Activated CD4-positive, alpha-beta memory T cell treated with anti-CD3 and anti-CD28 coated beads, Interleukin-2, amount 10 ng/mL, durations not matched to agents 7 days and 5 days (primary cell): ENCODE data around the gene HSPB2. TPM values are rescaled to one million over a fixed set of nuclear protein-coding genes. Genes with fewer than 3 reads are reported as not detected.
A peak's percentile ranks its signal among the peaks of the same experiment; 100 is the strongest.
"Not testable (repeated sequence)": the region's sequence is repeated elsewhere in the genome, so short reads cannot be mapped to it uniquely, and the experiment has no call there.

Source experiments
- CTCF ChIA-PET: fragments of 350-600 bp; sonication (Branson Sonifier 250); formaldehyde crosslinking; loops from one replicate; lab custom pipeline; 2021; ENCODE audit warnings: antibody characterized with exemption, inconsistent platforms; lab: Charles Lee
- POLR2A ChIA-PET: fragments of 350-600 bp; sonication (Branson Sonifier 250); formaldehyde crosslinking; loops from one replicate; lab custom pipeline; 2021; ENCODE audit warnings: antibody characterized with exemption; lab: Charles Lee
- DNase-seq: peaks from one replicate; pipeline ENCODE4 v3.0.0-alpha.2; 2020
- H3K27ac Mint-ChIP-seq: one replicate; pipeline ENCODE4 v1.8.0; 2021; ENCODE audit warnings: mild to moderate bottlenecking, mixed read lengths
- H3K27me3 Mint-ChIP-seq: one replicate; pipeline ENCODE4 v1.8.0; 2021; ENCODE audit warnings: mixed read lengths
- H3K36me3 Mint-ChIP-seq: one replicate; pipeline ENCODE4 v1.8.0; 2021; ENCODE audit warnings: low read depth, mixed read lengths
- H3K4me1 Mint-ChIP-seq: one replicate; pipeline ENCODE4 v1.8.0; 2021; ENCODE audit warnings: mixed read lengths
- H3K4me3 Mint-ChIP-seq: one replicate; pipeline ENCODE4 v1.8.0; 2021; ENCODE audit warnings: mild to moderate bottlenecking, mixed read lengths
- H3K9me3 Mint-ChIP-seq: one replicate; pipeline ENCODE4 v1.8.0; 2021; ENCODE audit warnings: mixed read lengths
- total RNA-seq, 2 experiments: library from RNA; stranded (reverse); gene quantifications; one replicate each; pipeline ENCODE4 v1.2.3, GENCODE V29; 2021

Gene HSPB2, protein sequence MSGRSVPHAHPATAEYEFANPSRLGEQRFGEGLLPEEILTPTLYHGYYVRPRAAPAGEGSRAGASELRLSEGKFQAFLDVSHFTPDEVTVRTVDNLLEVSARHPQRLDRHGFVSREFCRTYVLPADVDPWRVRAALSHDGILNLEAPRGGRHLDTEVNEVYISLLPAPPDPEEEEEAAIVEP
- not detected for total RNA-seq

GRCh38 chr11:111912535-111912934 lies at the start of gene HSPB2:
HSPB2 (plus strand) TSS chr11:111912734; CDS start chr11:111912830, 96 bp downstream.
- no peaks in the 10 kb centered on the region for H3K4me1 Mint-ChIP-seq
- H3K27ac Mint-ChIP-seq, result no peak within 1 kb of the TSS
- POLR2A ChIA-PET, result no interaction called here
- DNase-seq, result no peak
- CTCF ChIA-PET, result no interaction called here
- H3K36me3 Mint-ChIP-seq, result no peaks in the 10 kb centered on the region
- H3K9me3 Mint-ChIP-seq, result no peaks in the 10 kb centered on the region
- no peak within 1 kb of the TSS for H3K4me3 Mint-ChIP-seq
- H3K27me3 Mint-ChIP-seq, result peaks cover 51% of the 10 kb centered on the region

DNA sequence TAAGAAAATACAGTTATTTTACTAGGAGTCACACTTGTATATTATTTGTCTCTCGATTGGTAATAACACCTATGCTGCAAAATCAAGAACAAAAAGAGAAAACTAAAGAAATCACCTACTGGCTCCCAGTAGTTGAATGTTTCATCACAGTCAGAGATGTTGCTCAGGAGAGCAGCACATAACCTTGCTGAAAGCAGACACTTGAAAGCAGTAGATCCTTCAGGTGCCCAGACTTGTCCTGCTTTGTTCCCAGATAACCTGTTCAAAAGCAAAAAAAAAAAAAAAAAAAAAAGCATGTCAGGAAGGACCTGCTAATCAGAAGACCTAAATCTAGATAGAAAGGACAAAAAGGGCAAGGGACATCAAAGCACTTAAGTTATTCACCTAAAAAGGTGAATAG lies 42.4 kb upstream of the HSPB2 start:
- Mint-ChIP-seq H3K4me3 (no peak overlapping the region), H3K9me3 (no peaks in the 10 kb centered on the region), H3K27ac (no peak overlapping the region), H3K4me1 (peaks cover 32% of the 10 kb centered on the region), H3K27me3 (no peaks in the 10 kb centered on the region), H3K36me3 (peaks cover 36% of the 10 kb centered on the region)
- POLR2A ChIA-PET, result interaction anchor here (0.9 to 2.5 kb wide), 6 partner anchors 10 to 105 kb away, joined by 3 to 23 read pairs (median 7); partner anchors contain the start of genes CFAP68, FDXACB1 and PPP2R1B
- CTCF ChIA-PET, result interaction anchor here (0.6 to 3.4 kb wide), 10 partner anchors 9 to 267 kb away, joined by 3 to 16 read pairs (median 4); partner anchors contain the start of gene CFAP68
- DNase-seq, result no peak

DNA sequence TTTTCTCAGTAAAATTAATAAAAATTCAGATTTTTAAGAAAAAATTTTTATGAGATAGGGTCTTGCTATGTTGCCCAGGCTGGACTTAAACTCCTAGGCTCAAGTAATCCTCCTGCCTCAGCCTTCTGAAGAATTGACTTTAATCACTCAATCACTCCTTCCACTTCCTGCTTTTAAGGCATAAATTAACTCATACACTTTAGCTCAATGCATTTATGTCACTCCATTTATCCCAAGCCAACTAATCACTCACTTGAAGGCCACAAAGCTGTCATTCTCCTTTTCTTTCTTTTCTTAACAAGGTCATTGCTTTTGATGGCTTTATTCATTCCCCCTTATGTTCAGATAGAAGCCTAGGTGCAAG lies 42.0 kb upstream of the HSPB2 start:
- ChIA-PET POLR2A (interaction anchor here (0.9 to 2.5 kb wide), 6 partner anchors 9 to 105 kb away, joined by 3 to 23 read pairs (median 7); partner anchors contain the start of genes CFAP68, FDXACB1 and PPP2R1B), CTCF (interaction anchor here (0.6 to 3.4 kb wide), 13 partner anchors 9 to 1435 kb away, joined by 3 to 16 read pairs (median 4); partner anchors contain the start of genes CFAP68, NKAPD1 and PIH1D2)
- H3K27me3 Mint-ChIP-seq, result no peaks in the 10 kb centered on the region
- DNase-seq, result no peak
- H3K4me3 Mint-ChIP-seq, result peak overlapping the region; percentile 91
- H3K36me3 Mint-ChIP-seq, result peaks cover 33% of the 10 kb centered on the region
- peaks cover 32% of the 10 kb centered on the region for H3K4me1 Mint-ChIP-seq
- H3K9me3 Mint-ChIP-seq, result no peaks in the 10 kb centered on the region
- peak overlapping the region; percentile 85 for H3K27ac Mint-ChIP-seq

GRCh38 chr11:111870886-111871692 lies 41.4 kb upstream of the HSPB2 start, which contains the start of gene ALG9:
ALG9 (minus strand) TSS chr11:111871581; CDS start chr11:111871482, 99 bp downstream.
- Mint-ChIP-seq H3K27ac (peak within 1 kb of the TSS; percentile 85), H3K27me3 (no peaks in the 10 kb centered on the region), H3K36me3 (peaks cover 33% of the 10 kb centered on the region), H3K9me3 (no peaks in the 10 kb centered on the region), H3K4me3 (peak within 1 kb of the TSS; percentile 91), H3K4me1 (peaks cover 32% of the 10 kb centered on the region)
- CTCF ChIA-PET, result interaction anchor here (0.6 to 3.4 kb wide), 22 partner anchors 9 to 1436 kb away, joined by 3 to 16 read pairs (median 4); partner anchors contain the start of genes CFAP68, NKAPD1 and PIH1D2
- POLR2A ChIA-PET, result interaction anchor here (0.9 to 2.5 kb wide), 9 partner anchors 9 to 106 kb away, joined by 3 to 23 read pairs (median 5); partner anchors contain the start of genes C11orf52, CFAP68, FDXACB1 and PPP2R1B
- peak; percentile 89 for DNase-seq

DNA sequence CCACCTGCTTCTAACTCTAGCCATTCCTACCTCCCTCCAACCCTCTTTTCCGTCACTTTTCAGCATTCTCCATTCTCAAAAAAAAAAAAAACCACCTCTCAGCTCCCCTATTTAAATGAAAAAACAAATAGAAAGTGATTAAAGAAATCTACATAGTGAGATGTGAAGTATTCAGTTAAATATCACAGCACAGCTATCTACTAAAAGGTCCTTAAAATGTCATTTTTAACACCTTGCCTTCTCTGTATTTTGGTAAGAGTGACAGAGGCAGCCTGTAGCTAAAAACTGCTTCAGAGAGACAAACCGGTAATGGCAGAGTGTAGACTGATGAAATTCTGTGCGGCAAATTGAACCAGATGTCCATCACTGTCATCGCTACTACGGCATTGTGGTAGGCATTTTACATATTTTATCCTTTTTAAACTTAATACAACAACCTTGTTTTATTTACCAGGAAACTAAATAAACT lies 40.8 kb upstream of the HSPB2 start:
- DNase-seq, result no peak
- ChIA-PET POLR2A (interaction anchor here (0.9 to 2.5 kb wide), 7 partner anchors 8 to 107 kb away, joined by 3 to 23 read pairs (median 6); partner anchors contain the start of genes C11orf52, CFAP68 and FDXACB1), CTCF (interaction anchor here (0.7 to 3.4 kb wide), 17 partner anchors 8 to 1437 kb away, joined by 3 to 16 read pairs (median 4); partner anchors contain the start of genes CFAP68, NKAPD1 and PIH1D2)
- Mint-ChIP-seq H3K9me3 (no peaks in the 10 kb centered on the region), H3K27me3 (no peaks in the 10 kb centered on the region), H3K27ac (peak overlapping the region; percentile 76), H3K4me3 (peak overlapping the region; percentile 91), H3K4me1 (peaks cover 32% of the 10 kb centered on the region), H3K36me3 (peaks cover 28% of the 10 kb centered on the region)

- Mint-ChIP-seq H3K27ac (peak overlapping the region; percentile 94), H3K27me3 (no peaks in the 10 kb centered on the region), H3K36me3 (peaks cover 4% of the 10 kb centered on the region), H3K9me3 (no peaks in the 10 kb centered on the region), H3K4me3 (peak overlapping the region; percentile 89), H3K4me1 (peaks cover 25% of the 10 kb centered on the region)
- DNase-seq, result no peak
- POLR2A ChIA-PET, result interaction anchor here (1.2 to 1.5 kb wide), 2 partner anchors 104 to 196 kb away, joined by 3 to 4 read pairs; no protein-coding TSS in a partner anchor
- CTCF ChIA-PET, result interaction anchor here (0.6 to 1.5 kb wide), 5 partner anchors 9 to 206 kb away, joined by 3 to 7 read pairs (median 5); no protein-coding TSS in a partner anchor
Measured at GRCh38 chr11:111878385-111878848, 34.1 kb upstream of the HSPB2 start.

- Mint-ChIP-seq H3K4me1 (peaks cover 25% of the 10 kb centered on the region), H3K4me3 (peak within 1 kb of the TSS; percentile 89), H3K27ac (peak within 1 kb of the TSS; percentile 94), H3K9me3 (no peaks in the 10 kb centered on the region), H3K27me3 (no peaks in the 10 kb centered on the region), H3K36me3 (peaks cover 4% of the 10 kb centered on the region)
- POLR2A ChIA-PET, result interaction anchor here (1.5 to 2.3 kb wide), 3 partner anchors 9 to 103 kb away, joined by 4 to 14 read pairs (median 8); partner anchors contain the start of gene ALG9
- CTCF ChIA-PET, result interaction anchor here (1.3 to 1.6 kb wide), 4 partner anchors 8 to 53 kb away, joined by 6 to 11 read pairs (median 8); partner anchors contain the start of gene ALG9
- DNase-seq, result peak; percentile 95
Measured at GRCh38 chr11:111878849-111879636, 33.5 kb upstream of the HSPB2 start, which contains the start of the genes CFAP68 and FDXACB1. CFAP68 (plus strand) TSS chr11:111879541; CDS start chr11:111879561, 20 bp downstream. FDXACB1 (minus strand) TSS chr11:111879165; CDS start chr11:111879132, 33 bp downstream.

- peaks cover 4% of the 10 kb centered on the region for H3K36me3 Mint-ChIP-seq
- no peaks in the 10 kb centered on the region for H3K9me3 Mint-ChIP-seq
- H3K4me3 Mint-ChIP-seq, result peak overlapping the region; percentile 89
- H3K27me3 Mint-ChIP-seq, result no peaks in the 10 kb centered on the region
- H3K27ac Mint-ChIP-seq, result peak overlapping the region; percentile 94
- peaks cover 25% of the 10 kb centered on the region for H3K4me1 Mint-ChIP-seq
- CTCF ChIA-PET, result interaction anchor here (1.5 to 1.6 kb wide), 2 partner anchors 9 to 47 kb away, joined by 8 to 11 read pairs; partner anchors contain the start of gene ALG9
- POLR2A ChIA-PET, result interaction anchor here (1.0 to 2.3 kb wide), 5 partner anchors 9 to 59 kb away, joined by 3 to 14 read pairs (median 3); partner anchors contain the start of gene ALG9
- no peak for DNase-seq
Measured at GRCh38 chr11:111879637-111879960, 32.9 kb upstream of the HSPB2 start.

GRCh38 chr11:111882202-111882601 lies 30.3 kb upstream of the HSPB2 start:
- ChIA-PET POLR2A (interaction anchor here (1.0 to 1.3 kb wide), 2 partner anchors 11 to 44 kb away, joined by 4 to 6 read pairs; partner anchors contain the start of gene ALG9), CTCF (interaction anchor here (1.0 to 1.2 kb wide), 4 partner anchors 11 to 100 kb away, joined by 3 to 6 read pairs (median 4); partner anchors contain the start of gene ALG9)
- H3K27me3 Mint-ChIP-seq, result no peaks in the 10 kb centered on the region
- no peaks in the 10 kb centered on the region for H3K36me3 Mint-ChIP-seq
- no peaks in the 10 kb centered on the region for H3K9me3 Mint-ChIP-seq
- no peak overlapping the region for H3K4me3 Mint-ChIP-seq
- no peak overlapping the region for H3K27ac Mint-ChIP-seq
- DNase-seq, result no peak
- peaks cover 22% of the 10 kb centered on the region for H3K4me1 Mint-ChIP-seq

GRCh38 chr11:111885053-111885452 lies 27.5 kb upstream of the HSPB2 start:
- H3K4me3 Mint-ChIP-seq, H3K27ac Mint-ChIP-seq, H3K36me3 Mint-ChIP-seq, H3K4me1 Mint-ChIP-seq, DNase-seq, H3K27me3 Mint-ChIP-seq, CTCF ChIA-PET, H3K9me3 Mint-ChIP-seq: not testable (repeated sequence)
- POLR2A ChIA-PET, result interaction anchor here (0.6 kb wide), 1 partner anchor 25 kb away, joined by 3 read pairs; no protein-coding TSS in a partner anchor

GRCh38 chr11:111886032-111886431 lies 26.5 kb upstream of the HSPB2 start:
- Mint-ChIP-seq H3K36me3 (no peaks in the 10 kb centered on the region), H3K27me3 (peaks cover 1% of the 10 kb centered on the region), H3K4me3 (no peak overlapping the region), H3K27ac (no peak overlapping the region), H3K9me3 (no peaks in the 10 kb centered on the region), H3K4me1 (no peaks in the 10 kb centered on the region)
- POLR2A ChIA-PET, result no interaction called here
- DNase-seq, result no peak
- CTCF ChIA-PET, result no interaction called here
